Upper lobe of left lung (tissue), 6 donors: ENCODE data around the gene EMC10. TPM values are rescaled to one million over a fixed set of nuclear protein-coding genes. Genes with fewer than 3 reads are reported as not detected.

Source experiments
- ATAC-seq, 2 donors: fragments of 200-7000 bp; cut with Tn5 transposase; one replicate each; pipeline ENCODE4 v1.9.1; 2022; ENCODE audit warnings: mild to moderate bottlenecking in 2 of 2, moderate library complexity in 2 of 2; ENCODE audit not compliant: low FRiP score in 2 of 2
- DNase-seq, 2 donors: peaks; one replicate each; pipeline ENCODE4 v3.0.0-alpha.2; 2019 to 2020
- H3K27ac ChIP-seq, 4 donors: fragments of 200-600 bp; sonication (generic); one replicate each; pipeline ENCODE4 v1.5.1; 2016 to 2019
- H3K27me3 ChIP-seq, 4 donors: fragments of 200-600 bp; sonication (generic); one replicate each; pipeline ENCODE4 v1.5.1; 2017 to 2019
- H3K36me3 ChIP-seq, 4 donors: fragments of 200-600 bp; sonication (generic); one replicate each; pipeline ENCODE4 v1.5.1; 2016 to 2019
- H3K4me1 ChIP-seq, 4 donors: fragments of 200-600 bp; sonication (generic); one replicate each; pipeline ENCODE4 v1.5.1; 2018 to 2019
- H3K4me3 ChIP-seq, 4 donors: fragments of 200-600 bp; sonication (generic); one replicate each; pipeline ENCODE4 v1.5.1; 2017 to 2019; ENCODE audit warnings: mild to moderate bottlenecking in 2 of 4, moderate library complexity in 1 of 4
- H3K9me3 ChIP-seq, 4 donors: fragments of 200-600 bp; sonication (generic); one replicate each; pipeline ENCODE4 v1.5.1; 2018 to 2019
- CTCF ChIP-seq, 6 experiments: fragments of 450-650 bp in 4 of 6; fragments of 200-600 bp in 2 of 6; sonication (generic) in 2 of 6; IDR thresholded peaks; one replicate each; pipeline ENCODE4 v1.5.1; 2016 to 2019; ENCODE audit warnings: antibody characterized with exemption in 6 of 6
- EP300 ChIP-seq, 4 donors: sonication (generic); formaldehyde crosslinking; IDR thresholded peaks; one replicate each; pipeline ENCODE4 v1.5.1; 2017; ENCODE audit warnings: antibody characterized with exemption in 4 of 4, control low read depth in 2 of 4
- POLR2A ChIP-seq, 4 donors: fragments of 450-650 bp; IDR thresholded peaks; one replicate each; pipeline ENCODE4 v1.5.1; 2016 to 2017; ENCODE audit warnings: antibody characterized with exemption in 4 of 4, mild to moderate bottlenecking in 2 of 4
- POLR2AphosphoS5 ChIP-seq, 2 donors: sonication (generic); formaldehyde crosslinking; IDR thresholded peaks; one replicate each; pipeline ENCODE4 v1.5.1; 2017; ENCODE audit warnings: antibody characterized with exemption in 2 of 2
- WGBS, 2 donors: methylation state at CpG; one replicate each; pipeline ENCODE4 v1.1.5; 2017 to 2018; 5-methylcytosine and 5-hydroxymethylcytosine counted together
- total RNA-seq, 6 donors: library from RNA; depleted of rRNA in 4 of 6; stranded (reverse); fragments of >200 nt in 4 of 6; gene quantifications; one replicate each; pipeline versions ENCODE4 v1.1.0 to v1.2.1, GENCODE V29; 2016 to 2021
- donor health status: DM: no; HTN: no; CAD: no; lungs with moderate emphysema.
- donor health status: DM: no; HTN: yes; CAD: no; lungs with severe emphysema.

The EMC10 gene
- total RNA-seq, 6 donors from 2014 or later, result 83.8 to 155 (median 121) TPM

GRCh38 chr19:50444059-50444458 lies 32.2 kb upstream of the EMC10 start:
- Histone ChIP-seq H3K4me1 (no peaks in the 10 kb centered on the region), H3K36me3 (no peaks in the 10 kb centered on the region), H3K27me3 (no peaks in the 10 kb centered on the region), H3K27ac (no peak overlapping the region), H3K9me3 (no peaks in the 10 kb centered on the region), H3K4me3 (no peak overlapping the region)
- TF ChIP-seq POLR2A (IDR thresholded peaks at IDR 0.05) (no peak), EP300 (IDR thresholded peaks at IDR 0.05) (no peak), POLR2AphosphoS5 (IDR thresholded peaks at IDR 0.05) (no peak), CTCF (IDR thresholded peaks at IDR 0.05) (no peak)
- WGBS, 2 donors, result 64 to 76% methylated on average over 1 of the region's 1 CpG
- ATAC-seq (no peak), DNase-seq (no peak)

GRCh38 chr19:50447053-50447452 lies 29.3 kb upstream of the EMC10 start:
- no peak overlapping the region for H3K4me3 ChIP-seq
- no peaks in the 10 kb centered on the region for H3K9me3 ChIP-seq
- no peaks in the 10 kb centered on the region for H3K27me3 ChIP-seq
- TF ChIP-seq POLR2A (IDR thresholded peaks at IDR 0.05) (no peak), POLR2AphosphoS5 (IDR thresholded peaks at IDR 0.05) (no peak), EP300 (IDR thresholded peaks at IDR 0.05) (no peak), CTCF (IDR thresholded peaks at IDR 0.05) (no peak)
- H3K36me3 ChIP-seq, result no peaks in the 10 kb centered on the region
- H3K4me1 ChIP-seq, result no peaks in the 10 kb centered on the region
- 82 to 91% methylated on average over 5 of the region's 5 CpGs for WGBS, 2 donors
- no peak overlapping the region for H3K27ac ChIP-seq
- DNase-seq (no peak), ATAC-seq (no peak)

GRCh38 chr19:50447750-50448149 lies 28.6 kb upstream of the EMC10 start:
- DNase-seq, result no peak
- TF ChIP-seq POLR2A (IDR thresholded peaks at IDR 0.05) (no peak), EP300 (IDR thresholded peaks at IDR 0.05) (no peak), POLR2AphosphoS5 (IDR thresholded peaks at IDR 0.05) (no peak), CTCF (IDR thresholded peaks at IDR 0.05) (no peak)
- H3K27ac ChIP-seq, result no peak overlapping the region
- 96 to 97% methylated on average over 10 of the region's 10 CpGs for WGBS, 2 donors
- H3K27me3 ChIP-seq, result no peaks in the 10 kb centered on the region
- H3K4me3 ChIP-seq, result no peak overlapping the region
- ATAC-seq, result no peak
- no peaks in the 10 kb centered on the region for H3K9me3 ChIP-seq
- H3K4me1 ChIP-seq, result no peaks in the 10 kb centered on the region
- H3K36me3 ChIP-seq, result no peaks in the 10 kb centered on the region

GRCh38 chr19:50449236-50449899 lies 26.9 kb upstream of the EMC10 start:
- no peaks in the 10 kb centered on the region for H3K36me3 ChIP-seq
- H3K4me1 ChIP-seq, result no peaks in the 10 kb centered on the region
- no peak for TF ChIP-seq CTCF (IDR thresholded peaks at IDR 0.05)
- TF ChIP-seq POLR2AphosphoS5 (IDR thresholded peaks at IDR 0.05), result no peak
- no peak for TF ChIP-seq POLR2A (IDR thresholded peaks at IDR 0.05)
- TF ChIP-seq EP300 (IDR thresholded peaks at IDR 0.05), result no peak
- no peaks in the 10 kb centered on the region for H3K27me3 ChIP-seq
- H3K27ac ChIP-seq, result no peak overlapping the region
- H3K9me3 ChIP-seq, result no peaks in the 10 kb centered on the region
- no peak for DNase-seq
- WGBS, 2 donors, result 77 to 80% methylated on average over 14 of the region's 14 CpGs
- no peak overlapping the region for H3K4me3 ChIP-seq
- no peak for ATAC-seq
